RWPE2 (cell line): ENCODE measurements around the gene FHIT.

Source experiments
- ATAC-seq: fragments of 200-7000 bp; cut with Tn5 transposase; 3 replicates; pipeline ENCODE4 v1.9.1; 2021; ENCODE audit warnings: low read depth
- DNase-seq: peaks from one replicate; pipeline ENCODE4 v3.0.0-alpha.2; 2020; ENCODE audit warnings: low spot score
- H3K27ac ChIP-seq: fragments of 450-650 bp; 2 replicates; pipeline ENCODE4 v1.5.1; 2017; ENCODE audit warnings: mild to moderate bottlenecking; ENCODE audit not compliant: poor library complexity, severe bottlenecking
- H3K27me3 ChIP-seq: fragments of 250-450 bp; sonication (Bioruptor Pico); 2 replicates; pipeline ENCODE4 v1.5.1; 2021; ENCODE audit warnings: mild to moderate bottlenecking, moderate library complexity; ENCODE audit not compliant: insufficient read depth, poor library complexity, severe bottlenecking
- H3K36me3 ChIP-seq: fragments of 250-450 bp; sonication (Bioruptor Pico); 2 replicates; pipeline ENCODE4 v1.5.1; 2020; ENCODE audit warnings: low read depth, mild to moderate bottlenecking, moderate library complexity
- H3K4me1 ChIP-seq: fragments of 250-450 bp; sonication (Bioruptor Pico); 2 replicates; pipeline ENCODE4 v1.5.1; 2021; ENCODE audit warnings: mild to moderate bottlenecking, moderate library complexity; ENCODE audit not compliant: insufficient read depth, poor library complexity, severe bottlenecking
- H3K4me3 ChIP-seq: fragments of 250-450 bp; sonication (Bioruptor Pico); 2 replicates; pipeline ENCODE4 v1.5.1; 2021; ENCODE audit warnings: mild to moderate bottlenecking, moderate library complexity; ENCODE audit not compliant: severe bottlenecking
- H3K9me3 ChIP-seq: fragments of 250-450 bp; sonication (Bioruptor Pico); 2 replicates; pipeline ENCODE4 v1.5.1; 2021; ENCODE audit warnings: mild to moderate bottlenecking, moderate library complexity; ENCODE audit not compliant: severe bottlenecking
- CTCF ChIP-seq: fragments of 450-650 bp; IDR thresholded peaks from one replicate; pipeline ENCODE4 v1.5.1; 2017; ENCODE audit warnings: mild to moderate bottlenecking, moderate library complexity; ENCODE audit not compliant: poor library complexity, severe bottlenecking

FHIT gene

GRCh38 chr3:60424942-60425341 lies 826.3 kb downstream of the FHIT start:
- Histone ChIP-seq H3K9me3 (no peaks in the 10 kb centered on the region), H3K4me1 (no peaks in the 10 kb centered on the region), H3K36me3 (no peaks in the 10 kb centered on the region), H3K27me3 (no peaks in the 10 kb centered on the region), H3K4me3 (no peak overlapping the region), H3K27ac (no peak overlapping the region)
- ATAC-seq: no peak
- DNase-seq: no peak
- TF ChIP-seq CTCF: no peak

- DNase-seq: no peak
- Histone ChIP-seq H3K36me3 (no peaks in the 10 kb centered on the region), H3K4me3 (no peak overlapping the region), H3K27me3 (no peaks in the 10 kb centered on the region), H3K27ac (no peak overlapping the region), H3K4me1 (no peaks in the 10 kb centered on the region), H3K9me3 (no peaks in the 10 kb centered on the region)
- no peak for ATAC-seq
- TF ChIP-seq CTCF: no peak
These were observed 827.2 kb downstream of the FHIT start for GRCh38 chr3:60424034-60424433.

GRCh38 chr3:60423556-60423955 lies 827.7 kb downstream of the FHIT start:
- ATAC-seq (no peak), DNase-seq (no peak)
- H3K4me1 ChIP-seq: no peaks in the 10 kb centered on the region

GRCh38 chr3:60421749-60422446 lies 829.4 kb downstream of the FHIT start:
- no peak overlapping the region for H3K27ac ChIP-seq
- H3K27me3 ChIP-seq: no peaks in the 10 kb centered on the region

More at GRCh38 chr3:60423556-60423955, 827.7 kb downstream of the FHIT start:
- Histone ChIP-seq H3K9me3 (no peaks in the 10 kb centered on the region), H3K27ac (no peak overlapping the region), H3K27me3 (no peaks in the 10 kb centered on the region), H3K4me3 (no peak overlapping the region), H3K36me3 (no peaks in the 10 kb centered on the region)
- no peak for TF ChIP-seq CTCF

More at GRCh38 chr3:60421749-60422446, 829.4 kb downstream of the FHIT start:
- no peaks in the 10 kb centered on the region for H3K36me3 ChIP-seq
- TF ChIP-seq CTCF: no peak
- H3K4me3 ChIP-seq: no peak overlapping the region
- DNase-seq: no peak
- no peaks in the 10 kb centered on the region for H3K4me1 ChIP-seq
- ATAC-seq: no peak
- no peaks in the 10 kb centered on the region for H3K9me3 ChIP-seq
